Loucy (cell line): ENCODE data around the gene HMGB3.

ENCODE experiments used
- H2AFZ ChIP-seq: fragments of 200-600 bp; sonication (generic); 2 replicates; pipeline ENCODE4 v1.6.0; 2016; ENCODE audit warnings: antibody characterized with exemption, mild to moderate bottlenecking, low read length, moderate library complexity
- H3F3A ChIP-seq: fragments of 200-600 bp; 2 replicates; pipeline ENCODE4 v1.6.0; 2016; ENCODE audit warnings: antibody characterized with exemption, low read depth, mild to moderate bottlenecking
- H3K27me3 ChIP-seq: fragments of 200-600 bp; sonication (generic); 2 replicates; pipeline ENCODE4 v1.6.1; 2014; ENCODE audit warnings: low read length, mild to moderate bottlenecking; ENCODE audit not compliant: insufficient read depth, poor library complexity, severe bottlenecking
- H3K36me3 ChIP-seq: fragments of 200-600 bp; sonication (generic); 2 replicates; pipeline ENCODE4 v1.6.1; 2016; ENCODE audit warnings: low read length; ENCODE audit not compliant: insufficient read depth
- H3K4me1 ChIP-seq: fragments of 200-600 bp; sonication (generic); 2 replicates; pipeline ENCODE4 v1.5.1; 2014; ENCODE audit warnings: low read length, mild to moderate bottlenecking; ENCODE audit not compliant: insufficient read depth, poor library complexity, severe bottlenecking
- H3K4me2 ChIP-seq: fragments of 200-600 bp; sonication (generic); 2 replicates; pipeline ENCODE4 v1.6.0; 2014; ENCODE audit warnings: antibody characterized with exemption, low read length, low read depth, mild to moderate bottlenecking; ENCODE audit not compliant: poor library complexity, severe bottlenecking
- H3K4me3 ChIP-seq: fragments of 200-600 bp; sonication (generic); 2 replicates; pipeline ENCODE4 v1.5.1; 2014; ENCODE audit warnings: low read length, mild to moderate bottlenecking, mixed read lengths; ENCODE audit not compliant: poor library complexity, severe bottlenecking
- H3K79me2 ChIP-seq: fragments of 200-600 bp; sonication (generic); 2 replicates; pipeline ENCODE4 v1.6.1; 2014; ENCODE audit warnings: low read length; ENCODE audit not compliant: insufficient read depth
- H3K9ac ChIP-seq: fragments of 200-600 bp; sonication (generic); 2 replicates; pipeline ENCODE4 v1.6.0; 2014; ENCODE audit warnings: mild to moderate bottlenecking, low read depth, low read length, moderate library complexity; ENCODE audit not compliant: poor library complexity, severe bottlenecking
- H3K9me2 ChIP-seq: fragments of 200-600 bp; sonication (generic); replicated peaks from 2 replicates; pipeline ENCODE4 v1.6.1; 2016; ENCODE audit warnings: low read depth, low read length, mixed read lengths
- H3K9me3 ChIP-seq: fragments of 200-600 bp; sonication (generic); 2 replicates; pipeline ENCODE4 v1.6.1; 2014; ENCODE audit warnings: mild to moderate bottlenecking, antibody characterized with exemption, low read length, low read depth; ENCODE audit not compliant: insufficient read depth
- H4K20me1 ChIP-seq: fragments of 200-600 bp; sonication (generic); 2 replicates; pipeline ENCODE4 v1.6.0; 2014; ENCODE audit warnings: antibody characterized with exemption, low read length, mild to moderate bottlenecking; ENCODE audit not compliant: insufficient read depth, poor library complexity, severe bottlenecking
- CTCF ChIP-seq: fragments of 200-600 bp; sonication (generic); conservative IDR thresholded peaks from 2 replicates; pipeline ENCODE4 v1.5.1; 2014; ENCODE audit warnings: mild to moderate bottlenecking, antibody characterized with exemption, low read length
- EZH2phosphoT487 ChIP-seq: fragments of 200-600 bp; IDR thresholded peaks from 2 replicates; pipeline ENCODE4 v1.6.1; 2018; ENCODE audit warnings: antibody characterized with exemption, mild to moderate bottlenecking, moderate library complexity, borderline replicate concordance

Gene HMGB3

GRCh38 chrX:150989420-150989819 is 6.3 kb downstream of the HMGB3 start:
- H3K4me3 ChIP-seq, result no peak overlapping the region
- no peaks in the 10 kb centered on the region for H3K27me3 ChIP-seq
- H3F3A ChIP-seq, result no peaks in the 10 kb centered on the region
- no peak overlapping the region for H3K9ac ChIP-seq
- no peak overlapping the region for H2AFZ ChIP-seq
- H3K4me2 ChIP-seq, result no peak overlapping the region
- peaks cover 26% of the 10 kb centered on the region for H3K79me2 ChIP-seq
- peaks cover 9% of the 10 kb centered on the region; the same call in 1 of the 2 replicates for H3K36me3 ChIP-seq
- peaks cover 7% of the 10 kb centered on the region for H4K20me1 ChIP-seq
- peaks cover 12% of the 10 kb centered on the region for H3K4me1 ChIP-seq
- TF ChIP-seq EZH2phosphoT487 (no peak), CTCF (no peak)
- H3K9me3 ChIP-seq, result no peaks in the 10 kb centered on the region
- no peaks in the 10 kb centered on the region for H3K9me2 ChIP-seq

GRCh38 chrX:150990910-150991309 is 7.8 kb downstream of the HMGB3 start:
- Histone ChIP-seq H3K4me1 (no peaks in the 10 kb centered on the region), H3K4me2 (no peak overlapping the region), H3K27me3 (no peaks in the 10 kb centered on the region), H3K9ac (no peak overlapping the region), H3K4me3 (no peak overlapping the region), H3K9me2 (no peaks in the 10 kb centered on the region), H4K20me1 (no peaks in the 10 kb centered on the region), H2AFZ (no peak overlapping the region), H3F3A (no peaks in the 10 kb centered on the region), H3K9me3 (no peaks in the 10 kb centered on the region), H3K79me2 (peaks cover 11% of the 10 kb centered on the region), H3K36me3 (peaks cover 9% of the 10 kb centered on the region; the same call in 1 of the 2 replicates)
- TF ChIP-seq CTCF (no peak), EZH2phosphoT487 (no peak)

- Histone ChIP-seq H3K36me3 (no peaks in the 10 kb centered on the region), H3K9me3 (no peaks in the 10 kb centered on the region), H3K9ac (no peak overlapping the region), H3F3A (no peaks in the 10 kb centered on the region), H3K79me2 (no peaks in the 10 kb centered on the region), H3K4me3 (no peak overlapping the region), H4K20me1 (no peaks in the 10 kb centered on the region), H3K4me1 (no peaks in the 10 kb centered on the region), H3K27me3 (no peaks in the 10 kb centered on the region), H3K9me2 (no peaks in the 10 kb centered on the region), H3K4me2 (no peak overlapping the region), H2AFZ (no peak overlapping the region)
- TF ChIP-seq EZH2phosphoT487 (no peak), CTCF (no peak)
These were observed 17.8 kb downstream of the HMGB3 start for GRCh38 chrX:151000861-151001331.
